AG04450 (cell line): Measurements from ENCODE around the gene MTMR8. TPM values are rescaled to one million over a fixed set of nuclear protein-coding genes. Genes with fewer than 3 reads are reported as not detected.

ENCODE experiments used
- CTCF ChIA-PET: fragments of 300-600, 350-600 bp; formaldehyde crosslinking; extraction: SDS; loops from one replicate; lab custom pipeline; 2022; ENCODE audit warnings: antibody characterized with exemption, inconsistent platforms; lab: Charles Lee
- POLR2A ChIA-PET: fragments of 350-600 bp; formaldehyde crosslinking; extraction: SDS; loops from one replicate; lab custom pipeline; 2021; ENCODE audit warnings: antibody characterized with exemption, inconsistent platforms; lab: Yijun Ruan, JAX
- DNase-seq: peaks from one replicate; pipeline ENCODE4 v3.0.0-alpha.2; 2011; ENCODE audit warnings: low read depth, low spot score
- H3K27ac ChIP-seq: one replicate; pipeline ENCODE4 v1.5.1; 2012; ENCODE audit warnings: low read depth, low read length, control low read depth
- H3K27me3 ChIP-seq: one replicate; pipeline ENCODE4 v1.6.0; 2012; ENCODE audit warnings: low read length; ENCODE audit not compliant: control insufficient read depth, insufficient read depth
- H3K4me3 ChIP-seq: 2 replicates; pipeline ENCODE4 v1.5.1; 2011; ENCODE audit warnings: mild to moderate bottlenecking, low read depth, low read length, control low read depth
- H3K9me3 ChIP-seq: 2 replicates; pipeline ENCODE4 v1.5.1; 2012; ENCODE audit warnings: low read length; ENCODE audit not compliant: control insufficient read depth, insufficient read depth
- polyA plus RNA-seq: library from polyadenylated mRNA; depleted of rRNA; stranded (reverse); fragments of >200 nt; gene quantifications from 2 replicates; pipeline ENCODE4 v1.2.3, GENCODE V29; 2011
- TF ChIP-seq, protein P1 (sequence below): IDR thresholded peaks from 2 replicates; pipeline ENCODE4 v1.5.1; 2011; ENCODE audit warnings: low read depth, low read length, control low read depth, inconsistent platforms

Gene MTMR8
- polyA plus RNA-seq, 1 experiment = not detected

DNA sequence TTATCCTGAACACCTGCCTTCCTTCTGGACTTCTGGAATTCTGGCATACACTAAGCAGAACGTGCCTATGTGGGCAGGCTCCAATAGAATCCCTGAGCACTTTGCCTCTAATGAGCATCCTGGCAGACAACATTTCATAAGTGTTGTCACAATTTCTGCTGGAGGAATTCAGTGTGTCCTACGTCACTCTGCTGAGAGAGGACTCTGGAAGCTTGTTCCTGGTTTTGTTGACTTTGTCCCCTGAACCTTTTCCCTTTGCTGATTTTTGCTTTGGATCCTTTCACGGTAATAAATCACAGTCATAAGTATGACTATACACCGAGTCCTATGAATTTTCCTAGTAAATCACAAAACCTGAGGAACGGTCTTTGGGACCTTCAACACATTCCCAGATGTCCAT is 43.2 kb downstream of the MTMR8 start:
- ChIA-PET POLR2A (no interaction called here), CTCF (no interaction called here)
- TF ChIP-seq, protein P1, sequence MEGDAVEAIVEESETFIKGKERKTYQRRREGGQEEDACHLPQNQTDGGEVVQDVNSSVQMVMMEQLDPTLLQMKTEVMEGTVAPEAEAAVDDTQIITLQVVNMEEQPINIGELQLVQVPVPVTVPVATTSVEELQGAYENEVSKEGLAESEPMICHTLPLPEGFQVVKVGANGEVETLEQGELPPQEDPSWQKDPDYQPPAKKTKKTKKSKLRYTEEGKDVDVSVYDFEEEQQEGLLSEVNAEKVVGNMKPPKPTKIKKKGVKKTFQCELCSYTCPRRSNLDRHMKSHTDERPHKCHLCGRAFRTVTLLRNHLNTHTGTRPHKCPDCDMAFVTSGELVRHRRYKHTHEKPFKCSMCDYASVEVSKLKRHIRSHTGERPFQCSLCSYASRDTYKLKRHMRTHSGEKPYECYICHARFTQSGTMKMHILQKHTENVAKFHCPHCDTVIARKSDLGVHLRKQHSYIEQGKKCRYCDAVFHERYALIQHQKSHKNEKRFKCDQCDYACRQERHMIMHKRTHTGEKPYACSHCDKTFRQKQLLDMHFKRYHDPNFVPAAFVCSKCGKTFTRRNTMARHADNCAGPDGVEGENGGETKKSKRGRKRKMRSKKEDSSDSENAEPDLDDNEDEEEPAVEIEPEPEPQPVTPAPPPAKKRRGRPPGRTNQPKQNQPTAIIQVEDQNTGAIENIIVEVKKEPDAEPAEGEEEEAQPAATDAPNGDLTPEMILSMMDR = no peak
- H3K9me3 ChIP-seq = no peaks in the 10 kb centered on the region
- no peak overlapping the region for H3K27ac ChIP-seq
- H3K27me3 ChIP-seq = no peaks in the 10 kb centered on the region
- no peak overlapping the region for H3K4me3 ChIP-seq
- no peak for DNase-seq

DNA sequence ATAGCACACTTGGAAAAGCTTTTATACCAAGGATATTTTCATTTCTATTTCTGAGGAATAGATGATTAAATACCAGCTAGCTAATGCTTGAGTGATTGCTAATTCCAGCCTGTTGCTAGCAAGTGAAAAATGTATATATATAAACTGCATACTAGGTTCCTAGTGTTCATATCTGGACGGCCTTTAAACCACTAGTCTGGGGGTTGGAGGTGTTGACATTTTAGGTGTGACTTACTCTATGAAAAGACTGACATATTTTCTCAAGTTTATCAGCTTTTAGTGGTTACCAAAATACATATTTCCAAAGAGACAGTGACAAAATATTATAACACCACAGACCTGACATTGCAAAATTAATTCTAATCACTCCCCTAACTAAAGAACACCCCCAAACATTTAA is 44.7 kb downstream of the MTMR8 start:
- DNase-seq = no peak
- ChIA-PET CTCF (no interaction called here), POLR2A (no interaction called here)
- Histone ChIP-seq H3K27me3 (no peaks in the 10 kb centered on the region), H3K9me3 (no peaks in the 10 kb centered on the region), H3K4me3 (no peak overlapping the region), H3K27ac (no peak overlapping the region)
- TF ChIP-seq, protein P1 = no peak

DNA sequence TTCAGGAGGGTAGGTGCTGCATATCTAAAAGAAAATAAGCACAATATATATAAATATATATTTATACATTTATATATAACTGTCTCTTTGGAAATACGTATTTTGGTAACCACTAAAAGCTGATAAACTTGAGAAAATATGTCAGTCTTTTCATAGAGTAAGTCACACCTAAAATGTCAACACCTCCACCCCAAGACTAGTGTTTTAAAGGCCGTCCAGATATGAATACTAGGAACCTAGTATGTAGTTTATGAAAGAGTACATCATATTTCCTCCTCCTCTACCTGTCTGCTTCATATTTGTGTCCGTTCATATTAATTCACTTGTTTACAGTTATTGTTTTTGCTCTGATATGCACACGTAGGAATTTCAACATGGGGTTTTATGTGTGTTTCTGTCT is 45.2 kb downstream of the MTMR8 start:
- no peaks in the 10 kb centered on the region for H3K9me3 ChIP-seq
- H3K4me3 ChIP-seq = no peak overlapping the region
- H3K27ac ChIP-seq = no peak overlapping the region
- POLR2A ChIA-PET = no interaction called here
- DNase-seq = no peak
- H3K27me3 ChIP-seq = no peaks in the 10 kb centered on the region
- TF ChIP-seq, protein P1 = no peak
- CTCF ChIA-PET = no interaction called here

DNA sequence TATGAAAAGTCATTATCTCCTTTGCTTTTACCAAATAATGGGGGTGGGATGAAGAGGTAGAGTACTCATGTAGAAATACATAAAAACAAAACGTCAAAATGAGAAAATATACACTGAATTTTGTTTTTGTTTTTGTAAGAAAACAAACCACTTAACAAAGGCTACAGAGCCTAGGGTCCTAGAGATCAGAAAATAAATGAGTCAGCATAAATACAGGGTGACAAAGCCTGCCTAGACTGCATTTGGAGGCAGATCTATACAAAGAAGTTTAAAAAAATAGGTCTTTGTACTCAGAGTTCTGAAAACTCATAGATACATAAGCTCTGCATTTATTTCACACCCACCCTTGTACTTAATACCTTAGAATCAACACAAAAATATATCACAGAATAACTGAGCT is 52.4 kb downstream of the MTMR8 start:
- ChIA-PET POLR2A (no interaction called here), CTCF (no interaction called here)
- Histone ChIP-seq H3K4me3 (no peak overlapping the region), H3K9me3 (no peaks in the 10 kb centered on the region), H3K27me3 (no peaks in the 10 kb centered on the region), H3K27ac (no peak overlapping the region)
- TF ChIP-seq, protein P1 = no peak
- no peak for DNase-seq

DNA sequence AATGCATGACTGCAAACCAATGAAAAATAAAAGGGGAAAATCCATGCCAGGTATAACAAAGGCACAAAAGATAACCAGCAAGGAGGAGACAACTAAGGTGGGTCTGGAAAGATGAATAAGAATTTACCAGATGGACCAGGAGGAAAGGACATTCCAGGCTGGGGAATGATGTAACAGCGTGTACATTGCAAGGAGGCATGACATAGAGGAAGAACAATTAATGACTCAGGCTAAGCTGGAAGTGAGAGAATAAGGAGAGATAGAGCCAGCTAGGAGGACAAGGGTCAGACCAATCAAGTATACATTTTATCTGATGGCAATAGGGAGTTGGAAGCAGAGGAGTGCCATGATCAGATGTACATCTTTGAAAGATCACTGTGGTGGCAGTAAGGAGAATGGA is 57.0 kb downstream of the MTMR8 start:
- CTCF ChIA-PET = no interaction called here
- DNase-seq = no peak

More for the DNA sequence above, 57.0 kb downstream of the MTMR8 start:
- H3K4me3 ChIP-seq = no peak overlapping the region
- no peak overlapping the region for H3K27ac ChIP-seq
- H3K27me3 ChIP-seq = no peaks in the 10 kb centered on the region
- TF ChIP-seq, protein P1 = no peak
- no peaks in the 10 kb centered on the region for H3K9me3 ChIP-seq
- POLR2A ChIA-PET = no interaction called here
